ENCODE measurements around the gene BSND.

DNA sequence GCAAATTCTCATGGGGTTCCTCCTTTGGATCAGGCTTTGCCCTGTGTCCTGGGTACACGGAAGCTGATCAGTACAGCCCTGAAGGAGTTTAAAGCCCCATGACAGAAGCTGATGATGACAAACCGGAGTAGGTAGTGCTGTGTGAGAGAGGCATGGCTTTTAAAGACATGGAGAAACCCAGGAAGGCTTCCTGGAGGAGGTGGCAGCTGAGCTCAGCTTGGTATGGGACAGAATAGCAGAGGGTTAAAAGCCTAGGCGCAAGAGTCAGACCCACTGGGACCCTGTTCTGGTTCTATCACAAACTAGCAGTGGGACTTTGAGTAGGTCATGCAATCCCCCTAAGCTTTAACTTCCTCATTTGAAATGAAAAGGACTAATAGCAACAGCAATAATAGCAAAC, 12.2 kb upstream of the BSND start:
- TF ChIP-seq POLR2A (IDR thresholded peaks at IDR 0.05) (no peak), CTCF (IDR thresholded peaks at IDR 0.05) (no peak), EP300 (IDR thresholded peaks at IDR 0.05) (no peak)

Data from stomach (tissue), 4 donors.